Esophagus muscularis mucosa (tissue), 4 donors: ENCODE measurements around the gene NKIRAS2. TPM values are rescaled to one million over a fixed set of nuclear protein-coding genes. Genes with fewer than 3 reads are reported as not detected.

Experiments used
- DNase-seq: peaks from one replicate; pipeline ENCODE4 v3.0.0-alpha.2; 2017; ENCODE audit errors: extremely low spot score
- H3K27ac ChIP-seq, 4 donors: fragments of 200-600 bp; sonication (generic); replicated peaks in 1 of 4; 1 replicate in 3 of 4; 2 replicates in 1 of 4; pipeline ENCODE4 v1.5.1; 2016 to 2019; ENCODE audit warnings: mild to moderate bottlenecking in 1 of 4
- H3K27me3 ChIP-seq, 4 donors: fragments of 200-600 bp; sonication (generic); one replicate each; pipeline versions ENCODE4 v1.5.1 to v1.6.0; 2016 to 2019
- H3K36me3 ChIP-seq, 4 donors: fragments of 200-600 bp; sonication (generic); one replicate each; pipeline ENCODE4 v1.5.1; 2016 to 2019
- H3K4me1 ChIP-seq, 4 donors: fragments of 200-600 bp; sonication (generic); one replicate each; pipeline ENCODE4 v1.5.1; 2016 to 2019
- H3K4me3 ChIP-seq, 4 donors: fragments of 200-600 bp; sonication (generic); 1 replicate in 2 of 4; 2 replicates in 2 of 4; pipeline ENCODE4 v1.5.1; 2016 to 2019; ENCODE audit warnings: mild to moderate bottlenecking in 4 of 4, moderate library complexity in 1 of 4
- H3K9me3 ChIP-seq, 4 donors: fragments of 200-600 bp; sonication (generic); 1 replicate in 3 of 4; 2 replicates in 1 of 4; pipeline ENCODE4 v1.5.1; 2016 to 2019
- EP300 ChIP-seq: sonication (generic); formaldehyde crosslinking; IDR thresholded peaks from one replicate; pipeline ENCODE4 v1.6.1; 2017; ENCODE audit warnings: antibody characterized with exemption
- POLR2A ChIP-seq: fragments of 450-650 bp; IDR thresholded peaks from one replicate; pipeline ENCODE4 v1.6.1; 2017; ENCODE audit warnings: antibody characterized with exemption, moderate library complexity, mild to moderate bottlenecking, low read depth
- POLR2AphosphoS5 ChIP-seq, 2 donors: sonication (generic); formaldehyde crosslinking; IDR thresholded peaks; one replicate each; pipeline ENCODE4 v1.6.1; 2017; ENCODE audit warnings: antibody characterized with exemption in 2 of 2
- WGBS: methylation state at CpG from one replicate; pipeline ENCODE4 v1.1.5; 2018; 5-methylcytosine and 5-hydroxymethylcytosine counted together
- intact Hi-C: fragments of 100-400 bp; cut with DNase I; formaldehyde crosslinking; loops from one replicate; pipeline ENCODE4 v1.15.1; 2023
- total RNA-seq, 4 donors: library from RNA; depleted of rRNA; stranded (reverse); fragments of >200 nt; gene quantifications; one replicate each; pipeline versions ENCODE4 v1.1.0 to v1.2.1, GENCODE V29; 2016
- TF ChIP-seq, protein P1 (sequence below), 3 experiments: fragments of 200-600 bp in 2 of 3; fragments of 450-650 bp in 1 of 3; sonication (generic) in 2 of 3; IDR thresholded peaks; one replicate each; pipeline ENCODE4 v1.5.1; 2017 to 2019; ENCODE audit warnings: antibody characterized with exemption in 3 of 3, mild to moderate bottlenecking in 2 of 3, moderate library complexity in 1 of 3

NKIRAS2 gene
- total RNA-seq, 4 donors from 2014 or later: 44.0 to 74.3 (median 59.0) TPM

DNA sequence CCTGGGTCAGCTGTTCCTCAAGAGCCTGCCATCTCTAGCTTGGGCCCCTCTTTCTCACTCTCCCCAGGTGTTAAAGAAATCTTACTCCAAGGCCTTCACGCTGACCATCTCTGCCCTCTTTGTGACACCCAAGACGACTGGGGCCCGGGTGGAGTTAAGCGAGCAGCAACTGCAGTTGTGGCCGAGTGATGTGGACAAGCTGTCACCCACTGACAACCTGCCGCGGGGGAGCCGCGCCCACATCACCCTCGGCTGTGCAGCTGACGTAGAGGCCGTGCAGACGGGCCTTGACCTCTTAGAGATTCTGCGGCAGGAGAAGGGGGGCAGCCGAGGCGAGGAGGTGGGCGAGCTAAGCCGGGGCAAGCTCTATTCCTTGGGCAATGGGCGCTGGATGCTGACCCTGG lies 46.5 kb upstream of the NKIRAS2 start:
- WGBS: 64% methylated on average over 15 of the region's 19 CpGs
- Histone ChIP-seq H3K27ac (peak overlapping the region; percentile 49 to 76 (median 66)), H3K4me3 (no peak overlapping the region), H3K9me3 (no peaks in the 10 kb centered on the region), H3K4me1 (peaks cover 17 to 85% (median 81%) of the 10 kb centered on the region in 4 donors), H3K27me3 (no peaks in the 10 kb centered on the region), H3K36me3 (peaks cover 64 to 96% (median 83%) of the 10 kb centered on the region in 4 donors)
- DNase-seq: no peak
- intact Hi-C loops: no loop called here
- TF ChIP-seq, protein P1, sequence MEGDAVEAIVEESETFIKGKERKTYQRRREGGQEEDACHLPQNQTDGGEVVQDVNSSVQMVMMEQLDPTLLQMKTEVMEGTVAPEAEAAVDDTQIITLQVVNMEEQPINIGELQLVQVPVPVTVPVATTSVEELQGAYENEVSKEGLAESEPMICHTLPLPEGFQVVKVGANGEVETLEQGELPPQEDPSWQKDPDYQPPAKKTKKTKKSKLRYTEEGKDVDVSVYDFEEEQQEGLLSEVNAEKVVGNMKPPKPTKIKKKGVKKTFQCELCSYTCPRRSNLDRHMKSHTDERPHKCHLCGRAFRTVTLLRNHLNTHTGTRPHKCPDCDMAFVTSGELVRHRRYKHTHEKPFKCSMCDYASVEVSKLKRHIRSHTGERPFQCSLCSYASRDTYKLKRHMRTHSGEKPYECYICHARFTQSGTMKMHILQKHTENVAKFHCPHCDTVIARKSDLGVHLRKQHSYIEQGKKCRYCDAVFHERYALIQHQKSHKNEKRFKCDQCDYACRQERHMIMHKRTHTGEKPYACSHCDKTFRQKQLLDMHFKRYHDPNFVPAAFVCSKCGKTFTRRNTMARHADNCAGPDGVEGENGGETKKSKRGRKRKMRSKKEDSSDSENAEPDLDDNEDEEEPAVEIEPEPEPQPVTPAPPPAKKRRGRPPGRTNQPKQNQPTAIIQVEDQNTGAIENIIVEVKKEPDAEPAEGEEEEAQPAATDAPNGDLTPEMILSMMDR (IDR thresholded peaks at IDR 0.05): no peak
- TF ChIP-seq EP300 (no peak), POLR2AphosphoS5 (IDR thresholded peaks at IDR 0.05) (no peak), POLR2A (no peak)

DNA sequence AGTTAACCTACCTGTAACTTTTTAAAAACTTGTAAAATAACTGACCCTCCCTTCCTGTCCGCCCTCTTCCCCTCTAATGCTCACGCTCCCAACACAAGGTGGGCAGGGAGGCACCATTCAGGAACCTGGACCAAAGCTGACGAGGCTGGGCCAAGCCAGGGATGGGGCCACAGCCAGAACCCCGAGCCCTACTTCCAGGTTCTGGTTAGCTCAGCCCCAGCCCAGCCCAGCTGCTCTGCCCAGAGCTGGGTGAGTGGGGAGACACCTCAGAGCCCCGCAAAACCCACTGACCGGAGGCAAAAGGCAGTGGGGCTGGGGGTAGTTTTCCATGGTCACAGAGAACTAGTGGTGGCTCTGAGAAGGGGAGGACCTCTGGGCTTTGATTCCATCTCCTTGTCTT lies 45.9 kb upstream of the NKIRAS2 start:
- Histone ChIP-seq H3K27ac (peak overlapping the region; percentile 59 to 76 (median 67)), H3K27me3 (no peaks in the 10 kb centered on the region), H3K4me3 (no peak overlapping the region), H3K4me1 (peaks cover 17 to 79% (median 75%) of the 10 kb centered on the region in 4 donors), H3K9me3 (no peaks in the 10 kb centered on the region), H3K36me3 (peaks cover 62 to 96% (median 84%) of the 10 kb centered on the region in 4 donors)
- no peak for DNase-seq
- TF ChIP-seq EP300 (no peak), POLR2A (no peak), POLR2AphosphoS5 (IDR thresholded peaks at IDR 0.05) (no peak)
- TF ChIP-seq, protein P1 (IDR thresholded peaks at IDR 0.05): no peak
- intact Hi-C loops: no loop called here
- WGBS: 74% methylated on average over 6 of the region's 6 CpGs

DNA sequence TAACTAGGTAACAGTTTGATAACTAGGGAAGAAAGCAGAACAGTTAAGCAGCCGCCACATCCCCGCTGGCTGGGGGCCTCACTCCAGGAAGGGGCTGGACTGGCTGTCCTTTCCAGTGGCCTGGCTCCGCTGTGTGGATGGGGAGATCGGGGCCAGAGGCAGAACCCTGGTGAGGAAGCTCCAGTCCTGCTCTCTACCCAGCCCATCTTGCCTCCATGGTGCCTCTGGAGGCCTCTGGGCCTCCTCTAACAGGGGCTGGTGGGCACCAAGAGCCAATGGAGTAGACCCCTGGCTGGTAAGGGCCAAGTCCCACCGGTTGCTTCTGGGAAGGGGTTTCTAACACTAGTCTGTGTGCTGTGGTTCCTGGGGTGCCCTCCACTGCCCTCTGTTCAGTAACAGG lies 45.2 kb upstream of the NKIRAS2 start:
- no peaks in the 10 kb centered on the region for H3K9me3 ChIP-seq
- peaks cover 17 to 72% (median 68%) of the 10 kb centered on the region in 4 donors for H3K4me1 ChIP-seq
- no peak for DNase-seq
- peaks cover 62 to 95% (median 86%) of the 10 kb centered on the region in 4 donors for H3K36me3 ChIP-seq
- intact Hi-C loops: no loop called here
- no peak for TF ChIP-seq EP300
- no peak for TF ChIP-seq POLR2A
- TF ChIP-seq POLR2AphosphoS5 (IDR thresholded peaks at IDR 0.05): no peak
- TF ChIP-seq, protein P1 (IDR thresholded peaks at IDR 0.05): no peak
- WGBS: 89% methylated on average over 3 of the region's 5 CpGs
- H3K27me3 ChIP-seq: no peaks in the 10 kb centered on the region
- H3K4me3 ChIP-seq: no peak overlapping the region
- H3K27ac ChIP-seq: peak overlapping the region; percentile 27 to 76 (median 67)

DNA sequence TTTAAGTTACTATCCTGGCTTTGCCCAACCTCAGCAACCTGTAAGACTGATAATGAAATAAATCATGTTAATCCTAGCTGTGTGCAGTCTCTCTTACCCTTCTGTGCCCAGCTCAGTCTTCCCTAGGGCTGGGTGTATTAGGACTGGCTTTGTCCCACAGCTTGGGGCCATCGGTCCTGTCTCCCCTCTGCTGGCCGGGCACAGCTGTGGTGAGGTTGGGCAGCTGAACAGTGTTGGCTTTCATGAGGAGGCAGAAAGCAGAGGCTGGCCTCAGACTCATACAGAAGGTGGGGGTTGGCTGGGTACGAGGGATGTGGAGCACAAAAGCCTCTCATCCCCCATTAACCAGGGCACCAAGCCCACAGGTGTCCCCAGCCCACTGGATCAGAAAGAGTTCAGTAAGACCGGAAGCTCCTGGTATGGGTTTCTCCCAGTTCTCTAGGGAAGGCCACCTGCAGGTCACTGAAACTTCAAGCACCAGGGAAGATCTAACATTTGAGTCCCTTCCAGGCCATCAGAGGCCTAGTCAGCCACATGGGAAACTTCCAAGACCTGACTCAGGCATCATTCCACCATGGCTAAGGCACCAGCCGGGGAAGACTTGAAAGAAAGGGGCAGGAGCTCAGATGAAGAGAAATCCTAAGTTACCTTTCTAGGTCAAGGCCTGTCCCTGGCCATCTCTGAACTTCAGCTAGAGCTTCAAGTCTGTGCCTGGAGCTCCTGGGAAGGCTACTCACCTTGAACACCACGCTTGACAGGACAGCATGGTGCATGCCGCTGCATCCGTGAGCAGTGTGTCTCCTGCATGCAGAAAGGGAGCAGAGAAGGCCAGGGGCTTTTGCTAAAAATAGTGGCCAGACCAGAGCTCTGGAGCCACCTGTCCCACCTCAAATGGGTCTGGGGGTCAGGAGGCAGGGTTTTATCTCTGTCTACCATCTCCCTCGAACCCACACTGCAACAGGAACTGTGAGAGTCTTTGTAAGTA lies 44.5 kb upstream of the NKIRAS2 start:
- intact Hi-C loops: no loop called here
- WGBS: 82% methylated on average over 7 of the region's 9 CpGs
- Histone ChIP-seq H3K4me1 (peaks cover 17 to 65% (median 61%) of the 10 kb centered on the region in 4 donors), H3K27me3 (no peaks in the 10 kb centered on the region), H3K27ac (peak overlapping the region; percentile 60 to 76 (median 70)), H3K36me3 (peaks cover 69 to 98% (median 92%) of the 10 kb centered on the region in 4 donors), H3K9me3 (no peaks in the 10 kb centered on the region), H3K4me3 (no peak overlapping the region)
- no peak for DNase-seq
- TF ChIP-seq, protein P1 (IDR thresholded peaks at IDR 0.05): no peak
- no peak for TF ChIP-seq EP300
- TF ChIP-seq POLR2A: no peak
- no peak for TF ChIP-seq POLR2AphosphoS5 (IDR thresholded peaks at IDR 0.05)
